ENCODE results near the gene KLHL22. TPM values are rescaled to one million over a fixed set of nuclear protein-coding genes. Genes with fewer than 3 reads are reported as not detected.
"Not testable (repeated sequence)": the region's sequence is repeated elsewhere in the genome, so short reads cannot be mapped to it uniquely, and the experiment has no call there.

KLHL22 gene
- total and polyA plus RNA-seq, 4 donors: 12.1 to 28.3 (median 18.8) TPM

GRCh38 chr22:20412474-20413216 is 83.0 kb downstream of the KLHL22 start:
- Histone ChIP-seq H3K4me1 (ENCODE audit: control insufficient read depth in 5 of 5, insufficient read depth in 5 of 5, low read length in 5 of 5) (no peaks in the 10 kb centered on the region), H3K9ac (ENCODE audit: insufficient read depth in 1 of 2, low read length in 2 of 2) (no peak overlapping the region), H3K27me3 (ENCODE audit: control insufficient read depth in 3 of 3, insufficient read depth in 3 of 3, low read length in 2 of 3) (no peaks in the 10 kb centered on the region), H3K9me3 (ENCODE audit: control insufficient read depth in 4 of 4, insufficient read depth in 3 of 4, low read length in 3 of 4) (no peaks in the 10 kb centered on the region), H3K27ac (ENCODE audit: low read depth in 1 of 2, low read length in 1 of 2) (no peak overlapping the region), H3K36me3 (ENCODE audit: control insufficient read depth in 4 of 4, insufficient read depth in 4 of 4, low read length in 4 of 4) (peaks cover 0 to 1% (median 0%) of the 10 kb centered on the region in 4 donors), H3K4me3 (no peak overlapping the region)
- DNase-seq (peak in 1 of 3 donors; percentile 33), ATAC-seq (ENCODE audit: insufficient read depth, low FRiP score) (no peak)
- WGBS, 2 donors: 66 to 69% methylated on average over 10 of the region's 10 CpGs
- no peak for TF ChIP-seq CTCF (IDR thresholded peaks at IDR 0.05; ENCODE audit: control extremely low read depth, extremely low read depth)

- not testable (repeated sequence) for ATAC-seq (ENCODE audit: insufficient read depth, low FRiP score); H3K4me3 ChIP-seq; H3K27me3 ChIP-seq (ENCODE audit: control insufficient read depth in 3 of 3, insufficient read depth in 3 of 3, low read length in 2 of 3); H3K4me1 ChIP-seq (ENCODE audit: control insufficient read depth in 5 of 5, insufficient read depth in 5 of 5, low read length in 5 of 5); DNase-seq; H3K27ac ChIP-seq (ENCODE audit: low read depth in 1 of 2, low read length in 1 of 2); H3K9me3 ChIP-seq (ENCODE audit: control insufficient read depth in 4 of 4, insufficient read depth in 3 of 4, low read length in 3 of 4); H3K9ac ChIP-seq (ENCODE audit: insufficient read depth in 1 of 2, low read length in 2 of 2)
- H3K36me3 ChIP-seq (ENCODE audit: control insufficient read depth in 4 of 4, insufficient read depth in 4 of 4, low read length in 4 of 4): peaks cover 0 to 21% (median 4%) of the 10 kb centered on the region in 4 donors
- 93 to 94% methylated on average over 3 of the region's 3 CpGs for WGBS, 2 donors
These were observed 86.2 kb downstream of the KLHL22 start for GRCh38 chr22:20409385-20409784.

DNA sequence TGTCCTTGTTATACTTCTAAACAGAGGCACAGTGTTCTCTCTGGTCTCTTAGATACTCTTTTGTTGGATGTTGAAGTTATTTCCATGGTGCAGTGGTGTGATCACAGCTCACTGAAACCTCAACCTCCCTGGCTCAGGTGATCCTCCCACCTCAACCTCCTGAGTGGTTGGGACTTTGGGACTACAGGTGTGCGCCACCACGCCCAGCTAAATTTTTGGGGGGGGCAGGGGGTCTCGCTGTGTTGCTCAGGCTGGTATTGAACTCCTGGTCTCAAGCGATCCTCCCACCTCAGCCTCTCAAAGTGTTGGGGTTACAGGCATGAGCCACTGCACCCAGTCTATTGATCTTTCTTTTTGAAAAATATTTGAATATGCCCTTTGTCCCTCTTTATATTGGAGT is 86.7 kb downstream of the KLHL22 start:
- H3K4me3 ChIP-seq: no peak overlapping the region
- DNase-seq (no peak), ATAC-seq (ENCODE audit: insufficient read depth, low FRiP score) (no peak)
- H3K27ac ChIP-seq (ENCODE audit: low read depth in 1 of 2, low read length in 1 of 2): no peak overlapping the region
- no peaks in the 10 kb centered on the region for H3K9me3 ChIP-seq (ENCODE audit: control insufficient read depth in 4 of 4, insufficient read depth in 3 of 4, low read length in 3 of 4)
- H3K4me1 ChIP-seq (ENCODE audit: control insufficient read depth in 5 of 5, insufficient read depth in 5 of 5, low read length in 5 of 5): no peaks in the 10 kb centered on the region
- no peaks in the 10 kb centered on the region for H3K27me3 ChIP-seq (ENCODE audit: control insufficient read depth in 3 of 3, insufficient read depth in 3 of 3, low read length in 2 of 3)
- no peak overlapping the region for H3K9ac ChIP-seq (ENCODE audit: insufficient read depth in 1 of 2, low read length in 2 of 2)
- no peak for TF ChIP-seq CTCF (IDR thresholded peaks at IDR 0.05; ENCODE audit: control extremely low read depth, extremely low read depth)
- 93 to 98% methylated on average over 4 of the region's 4 CpGs for WGBS, 2 donors
- peaks cover 0 to 21% (median 4%) of the 10 kb centered on the region in 4 donors for H3K36me3 ChIP-seq (ENCODE audit: control insufficient read depth in 4 of 4, insufficient read depth in 4 of 4, low read length in 4 of 4)

DNA sequence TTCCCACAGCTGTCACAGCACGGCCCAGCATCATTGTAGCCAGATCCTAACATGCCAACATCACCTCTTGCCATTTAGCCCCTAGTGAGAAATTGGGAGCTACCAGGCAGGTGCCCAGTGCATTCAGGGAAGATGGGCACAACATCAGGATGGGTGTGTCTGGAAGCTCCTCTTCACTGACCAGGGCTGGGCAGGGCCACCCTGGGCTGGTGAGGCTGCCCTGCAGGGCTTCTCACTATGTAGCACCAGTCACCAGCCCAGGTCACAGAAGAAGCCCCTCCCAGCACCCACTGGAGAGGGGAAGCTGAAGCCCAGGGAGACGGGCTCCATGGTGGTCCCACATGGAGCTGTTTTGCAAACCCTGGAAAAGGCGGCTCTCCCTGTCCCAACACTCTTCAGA is 87.8 kb downstream of the KLHL22 start:
- TF ChIP-seq CTCF (IDR thresholded peaks at IDR 0.05; ENCODE audit: control extremely low read depth, extremely low read depth): no peak
- no peak overlapping the region for H3K4me3 ChIP-seq
- H3K9me3 ChIP-seq (ENCODE audit: control insufficient read depth in 4 of 4, insufficient read depth in 3 of 4, low read length in 3 of 4): no peaks in the 10 kb centered on the region
- no peak for ATAC-seq (ENCODE audit: insufficient read depth, low FRiP score)
- peaks cover 0 to 31% (median 8%) of the 10 kb centered on the region in 4 donors for H3K36me3 ChIP-seq (ENCODE audit: control insufficient read depth in 4 of 4, insufficient read depth in 4 of 4, low read length in 4 of 4)
- no peak for DNase-seq
- 88 to 94% methylated on average over 3 of the region's 3 CpGs for WGBS, 2 donors
- no peaks in the 10 kb centered on the region for H3K4me1 ChIP-seq (ENCODE audit: control insufficient read depth in 5 of 5, insufficient read depth in 5 of 5, low read length in 5 of 5)
- H3K27ac ChIP-seq (ENCODE audit: low read depth in 1 of 2, low read length in 1 of 2): no peak overlapping the region
- no peak overlapping the region for H3K9ac ChIP-seq (ENCODE audit: insufficient read depth in 1 of 2, low read length in 2 of 2)
- no peaks in the 10 kb centered on the region for H3K27me3 ChIP-seq (ENCODE audit: control insufficient read depth in 3 of 3, insufficient read depth in 3 of 3, low read length in 2 of 3)

Data from lung (tissue), 12 donors.